ENCODE data around the gene PARVB. TPM values are rescaled to one million over a fixed set of nuclear protein-coding genes. Genes with fewer than 3 reads are reported as not detected.

PARVB gene
- total and polyA plus RNA-seq, 11 donors, result 54.9 to 172 (median 95.8) TPM

GRCh38 chr22:44161673-44162072 lies 137.6 kb downstream of the PARVB start:
- TF ChIP-seq POLR2A (IDR thresholded peaks at IDR 0.05) (no peak), CTCF (IDR thresholded peaks at IDR 0.05) (no peak)
- no peaks in the 10 kb centered on the region for H3K9me3 ChIP-seq
- no peaks in the 10 kb centered on the region for H3K27me3 ChIP-seq
- peaks cover 0 to 6% (median 0%) of the 10 kb centered on the region in 12 donors for H3K4me1 ChIP-seq
- H3K36me3 ChIP-seq, result peaks cover 0 to 77% (median 56%) of the 10 kb centered on the region in 9 donors
- intact Hi-C loops (cut with DNase I), result loop anchor here in 1 of 10 donors (10.0 kb wide), 1 partner anchor 167 kb away; no protein-coding TSS in a partner anchor
- no peak for ATAC-seq
- WGBS, 4 donors, result 96 to 97% (median 97%) methylated on average over 10 to 11 of the region's 11 CpGs
- no peak overlapping the region for H3K27ac ChIP-seq
- H3K4me3 ChIP-seq, result no peak overlapping the region
- DNase-seq, result no peak

GRCh38 chr22:44162960-44163359 lies 138.9 kb downstream of the PARVB start:
- 89 to 97% (median 96%) methylated on average over 13 of the region's 13 CpGs for WGBS, 4 donors
- no peak overlapping the region for H3K4me3 ChIP-seq
- DNase-seq (no peak), ATAC-seq (no peak)
- no peaks in the 10 kb centered on the region for H3K9me3 ChIP-seq
- peaks cover 0 to 6% (median 0%) of the 10 kb centered on the region in 12 donors for H3K4me1 ChIP-seq
- H3K27me3 ChIP-seq, result no peaks in the 10 kb centered on the region
- no peak for TF ChIP-seq POLR2A (IDR thresholded peaks at IDR 0.05)
- no peak for TF ChIP-seq CTCF (IDR thresholded peaks at IDR 0.05)
- H3K36me3 ChIP-seq, result peaks cover 0 to 76% (median 46%) of the 10 kb centered on the region in 9 donors
- no peak overlapping the region for H3K27ac ChIP-seq
- intact Hi-C loops (cut with DNase I), result loop anchor here in 1 of 10 donors (10.0 kb wide), 1 partner anchor 168 kb away; no protein-coding TSS in a partner anchor

GRCh38 chr22:44163536-44163935 lies 139.4 kb downstream of the PARVB start:
- intact Hi-C loops (cut with DNase I), result loop anchor here in 1 of 10 donors (10.0 kb wide), 1 partner anchor 169 kb away; no protein-coding TSS in a partner anchor
- peaks cover 0 to 6% (median 0%) of the 10 kb centered on the region in 12 donors for H3K4me1 ChIP-seq
- H3K4me3 ChIP-seq, result no peak overlapping the region
- ATAC-seq (no peak), DNase-seq (no peak)
- H3K27me3 ChIP-seq, result no peaks in the 10 kb centered on the region
- WGBS, 4 donors, result 79 to 92% (median 90%) methylated on average over 18 of the region's 18 CpGs
- H3K9me3 ChIP-seq, result no peaks in the 10 kb centered on the region
- no peak overlapping the region for H3K27ac ChIP-seq
- TF ChIP-seq CTCF (IDR thresholded peaks at IDR 0.05), result no peak
- no peak for TF ChIP-seq POLR2A (IDR thresholded peaks at IDR 0.05)
- peaks cover 0 to 76% (median 46%) of the 10 kb centered on the region in 9 donors for H3K36me3 ChIP-seq

GRCh38 chr22:44164031-44164430 lies 139.9 kb downstream of the PARVB start:
- intact Hi-C loops (cut with DNase I), result loop anchor here in 1 of 10 donors (10.0 kb wide), 1 partner anchor 169 kb away; no protein-coding TSS in a partner anchor
- no peak overlapping the region for H3K27ac ChIP-seq
- ATAC-seq, result no peak
- 78 to 85% (median 79%) methylated on average over 5 to 11 of the region's 11 CpGs for WGBS, 4 donors
- H3K4me3 ChIP-seq, result no peak overlapping the region
- H3K4me1 ChIP-seq, result peaks cover 0 to 6% (median 0%) of the 10 kb centered on the region in 12 donors
- H3K27me3 ChIP-seq, result no peaks in the 10 kb centered on the region
- no peaks in the 10 kb centered on the region for H3K9me3 ChIP-seq
- peaks cover 0 to 76% (median 45%) of the 10 kb centered on the region in 9 donors for H3K36me3 ChIP-seq
- TF ChIP-seq CTCF (IDR thresholded peaks at IDR 0.05) (no peak), POLR2A (IDR thresholded peaks at IDR 0.05) (no peak)
- no peak for DNase-seq
